ENCODE results near the gene NUDT2. TPM values are rescaled to one million over a fixed set of nuclear protein-coding genes. Genes with fewer than 3 reads are reported as not detected.
"Not testable (repeated sequence)": the region's sequence is repeated elsewhere in the genome, so short reads cannot be mapped to it uniquely, and the experiment has no call there.

The NUDT2 gene
- total RNA-seq, 1 experiment from 2014 or later: 34.6 TPM

DNA sequence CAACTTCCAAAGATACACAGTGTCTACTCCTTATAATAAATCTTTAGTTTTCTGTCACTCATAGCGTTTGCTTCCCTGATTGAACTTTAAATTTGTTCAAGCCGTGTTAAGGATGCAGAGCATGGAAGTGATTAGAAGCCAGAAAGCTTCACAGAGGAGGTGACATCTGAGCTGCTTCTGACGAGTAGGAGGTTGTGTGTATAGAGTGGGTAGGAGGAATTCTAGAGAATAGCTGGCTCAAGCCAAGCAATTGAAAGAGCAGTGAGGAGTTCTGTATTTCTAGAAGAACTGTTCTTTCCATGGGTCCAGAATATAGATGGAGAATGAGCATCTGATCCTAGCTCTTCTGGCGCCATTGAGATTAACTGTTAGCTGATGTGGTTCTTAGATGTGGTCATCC is 6.0 kb downstream of the NUDT2 start:
- no peak overlapping the region for H3K27ac ChIP-seq (ENCODE audit: low read length)
- H3K9me3 ChIP-seq (ENCODE audit: low read length): no peaks in the 10 kb centered on the region
- H4K20me1 ChIP-seq (ENCODE audit: low read length): no peaks in the 10 kb centered on the region
- ATAC-seq (no peak), DNase-seq (no peak)
- intact Hi-C loops (cut with micrococcal nuclease): no loop called here
- TF ChIP-seq EZH2phosphoT487 (IDR thresholded peaks at IDR 0.05; ENCODE audit: borderline replicate concordance, low read length) (no peak), EZH2 (IDR thresholded peaks at IDR 0.05; ENCODE audit: low read length, unreplicated experiment) (no peak)
- TF ChIP-seq, protein P1, sequence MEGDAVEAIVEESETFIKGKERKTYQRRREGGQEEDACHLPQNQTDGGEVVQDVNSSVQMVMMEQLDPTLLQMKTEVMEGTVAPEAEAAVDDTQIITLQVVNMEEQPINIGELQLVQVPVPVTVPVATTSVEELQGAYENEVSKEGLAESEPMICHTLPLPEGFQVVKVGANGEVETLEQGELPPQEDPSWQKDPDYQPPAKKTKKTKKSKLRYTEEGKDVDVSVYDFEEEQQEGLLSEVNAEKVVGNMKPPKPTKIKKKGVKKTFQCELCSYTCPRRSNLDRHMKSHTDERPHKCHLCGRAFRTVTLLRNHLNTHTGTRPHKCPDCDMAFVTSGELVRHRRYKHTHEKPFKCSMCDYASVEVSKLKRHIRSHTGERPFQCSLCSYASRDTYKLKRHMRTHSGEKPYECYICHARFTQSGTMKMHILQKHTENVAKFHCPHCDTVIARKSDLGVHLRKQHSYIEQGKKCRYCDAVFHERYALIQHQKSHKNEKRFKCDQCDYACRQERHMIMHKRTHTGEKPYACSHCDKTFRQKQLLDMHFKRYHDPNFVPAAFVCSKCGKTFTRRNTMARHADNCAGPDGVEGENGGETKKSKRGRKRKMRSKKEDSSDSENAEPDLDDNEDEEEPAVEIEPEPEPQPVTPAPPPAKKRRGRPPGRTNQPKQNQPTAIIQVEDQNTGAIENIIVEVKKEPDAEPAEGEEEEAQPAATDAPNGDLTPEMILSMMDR (conservative IDR thresholded peaks at IDR 0.05; ENCODE audit: low read depth, low read length): no peak
- peaks cover 9% of the 10 kb centered on the region; the same call in 1 of the 2 replicates for H3K79me2 ChIP-seq (ENCODE audit: low read length)
- no peaks in the 10 kb centered on the region; the same call in 1 of the 2 replicates for H3K36me3 ChIP-seq (ENCODE audit: low read depth, low read length)
- no TSS peak for BruUV-seq (replicated peaks)
- POLR2A ChIA-PET (ENCODE audit: unreplicated experiment): interaction anchor here (0.7 kb wide), 1 partner anchor 44 kb away, joined by 6 read pairs; no protein-coding TSS in a partner anchor
- H3K4me2 ChIP-seq (ENCODE audit: low read length): no peak overlapping the region
- H3K9me2 ChIP-seq (replicated peaks; ENCODE audit: low read length): no peaks in the 10 kb centered on the region
- CTCF ChIA-PET: no interaction called here
- H3K27me3 ChIP-seq (ENCODE audit: low read length): no peaks in the 10 kb centered on the region
- H3K9ac ChIP-seq (ENCODE audit: low read length): no peak overlapping the region
- H3F3A ChIP-seq (ENCODE audit: low read length, unreplicated experiment): no peaks in the 10 kb centered on the region
- H3K4me3 ChIP-seq (ENCODE audit: low read length): no peak overlapping the region
- peaks cover 11% of the 10 kb centered on the region; the same call in 1 of the 2 replicates for H3K4me1 ChIP-seq (ENCODE audit: insufficient read depth, low read length)
- no peak overlapping the region for H2AFZ ChIP-seq (ENCODE audit: low read length)

DNA sequence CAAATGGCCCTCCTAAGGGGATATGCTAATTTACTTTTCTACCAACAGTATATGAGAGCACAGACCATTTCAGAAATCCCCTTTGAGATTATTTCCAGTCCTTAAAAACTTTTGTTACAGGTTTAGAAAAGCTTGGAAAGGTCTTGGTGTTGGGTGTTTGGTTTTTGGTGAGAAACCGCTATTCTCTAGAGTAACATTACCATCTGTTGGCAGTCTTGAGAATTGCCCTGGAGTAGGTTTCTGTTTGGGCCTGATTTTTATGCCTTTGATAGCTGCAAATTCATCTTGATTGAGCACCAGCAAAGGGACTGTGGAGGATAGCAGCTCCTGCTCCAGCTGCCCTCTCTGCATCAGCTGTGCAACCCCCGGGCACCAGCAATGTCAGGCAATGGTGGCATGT is 8.0 kb downstream of the NUDT2 start:
- Histone ChIP-seq H3K79me2 (ENCODE audit: low read length) (peaks cover 8% of the 10 kb centered on the region; the same call in 1 of the 2 replicates), H4K20me1 (ENCODE audit: low read length) (no peaks in the 10 kb centered on the region), H2AFZ (ENCODE audit: low read length) (no peak overlapping the region), H3K9me3 (ENCODE audit: low read length) (no peaks in the 10 kb centered on the region), H3K27ac (ENCODE audit: low read length) (no peak overlapping the region), H3K9ac (ENCODE audit: low read length) (no peak overlapping the region), H3K36me3 (ENCODE audit: low read depth, low read length) (no peaks in the 10 kb centered on the region; the same call in 1 of the 2 replicates), H3K9me2 (replicated peaks; ENCODE audit: low read length) (no peaks in the 10 kb centered on the region), H3K27me3 (ENCODE audit: low read length) (no peaks in the 10 kb centered on the region), H3F3A (ENCODE audit: low read length, unreplicated experiment) (no peaks in the 10 kb centered on the region), H3K4me3 (ENCODE audit: low read length) (no peak overlapping the region), H3K4me1 (ENCODE audit: insufficient read depth, low read length) (peaks cover 4% of the 10 kb centered on the region; the same call in 1 of the 2 replicates), H3K4me2 (ENCODE audit: low read length) (no peak overlapping the region)
- DNase-seq (peak; percentile 5), ATAC-seq (no peak)
- intact Hi-C loops (cut with micrococcal nuclease): no loop called here
- CTCF ChIA-PET: interaction anchor here (0.5 to 0.9 kb wide), 2 partner anchors 38 to 82 kb away, joined by 3 to 5 read pairs; no protein-coding TSS in a partner anchor
- TF ChIP-seq, protein P1 (conservative IDR thresholded peaks at IDR 0.05; ENCODE audit: low read depth, low read length): peak; percentile 44
- no peak for TF ChIP-seq EZH2 (IDR thresholded peaks at IDR 0.05; ENCODE audit: low read length, unreplicated experiment)
- TF ChIP-seq EZH2phosphoT487 (IDR thresholded peaks at IDR 0.05; ENCODE audit: borderline replicate concordance, low read length): no peak
- POLR2A ChIA-PET (ENCODE audit: unreplicated experiment): no interaction called here
- no TSS peak for BruUV-seq (replicated peaks)

DNA sequence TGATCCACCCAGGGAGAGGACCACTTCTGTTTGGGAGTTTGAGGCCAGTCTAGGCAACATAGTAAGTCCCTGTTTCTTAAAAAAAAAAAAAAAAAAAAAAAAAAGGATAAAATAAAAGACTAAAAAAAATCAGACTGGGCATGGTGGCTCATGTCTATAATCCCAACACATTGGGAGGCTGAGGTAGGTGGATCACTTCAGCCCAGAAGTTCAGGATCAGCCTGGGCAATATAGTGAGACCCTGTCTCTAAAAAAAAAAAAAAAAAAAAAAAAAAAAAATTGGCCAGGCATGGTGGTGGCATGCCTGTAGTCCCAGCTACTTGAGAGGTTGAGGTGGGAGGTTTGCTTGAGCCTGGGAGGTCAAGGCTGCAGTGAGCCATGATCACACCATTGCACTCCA is 8.7 kb downstream of the NUDT2 start:
- BruUV-seq (replicated peaks); H3K36me3 ChIP-seq (ENCODE audit: low read depth, low read length); H3K4me3 ChIP-seq (ENCODE audit: low read length); H3F3A ChIP-seq (ENCODE audit: low read length, unreplicated experiment); H3K9me3 ChIP-seq (ENCODE audit: low read length); intact Hi-C loops (cut with micrococcal nuclease); H3K27me3 ChIP-seq (ENCODE audit: low read length); H3K9ac ChIP-seq (ENCODE audit: low read length); H3K9me2 ChIP-seq (replicated peaks; ENCODE audit: low read length); H4K20me1 ChIP-seq (ENCODE audit: low read length); DNase-seq; H2AFZ ChIP-seq (ENCODE audit: low read length); H3K4me1 ChIP-seq (ENCODE audit: insufficient read depth, low read length); H3K79me2 ChIP-seq (ENCODE audit: low read length); H3K4me2 ChIP-seq (ENCODE audit: low read length); POLR2A ChIA-PET (ENCODE audit: unreplicated experiment); ATAC-seq; H3K27ac ChIP-seq (ENCODE audit: low read length): not testable (repeated sequence)
- CTCF ChIA-PET: interaction anchor here (0.5 to 0.9 kb wide), 2 partner anchors 37 to 83 kb away, joined by 3 to 5 read pairs; no protein-coding TSS in a partner anchor
